IPS-15b (cell line): ENCODE measurements around the gene MRNIP.

Source experiments
- H3K27me3 ChIP-seq: one replicate; pipeline ENCODE4 v1.6.1; 2013; ENCODE audit warnings: low read length; ENCODE audit not compliant: control insufficient read depth, insufficient read depth
- H3K36me3 ChIP-seq: one replicate; pipeline ENCODE4 v1.6.1; 2013; ENCODE audit warnings: low read length; ENCODE audit not compliant: control insufficient read depth, insufficient read depth
- H3K4me1 ChIP-seq: one replicate; pipeline ENCODE4 v1.6.1; 2013; ENCODE audit warnings: mild to moderate bottlenecking, low read length; ENCODE audit not compliant: control insufficient read depth, insufficient read depth
- H3K4me3 ChIP-seq: one replicate; pipeline ENCODE4 v1.5.1; 2013; ENCODE audit warnings: low read depth, low read length
- H3K9ac ChIP-seq: one replicate; pipeline ENCODE4 v1.6.1; 2013; ENCODE audit warnings: low read depth, mild to moderate bottlenecking, low read length
- H3K9me3 ChIP-seq: one replicate; pipeline ENCODE4 v1.6.1; 2013; ENCODE audit warnings: mild to moderate bottlenecking, low read length; ENCODE audit not compliant: control insufficient read depth, insufficient read depth

The MRNIP gene

GRCh38 chr5:179858586-179859427 lies at the start of gene MRNIP:
MRNIP (minus strand) TSS chr5:179858817; CDS start chr5:179858796, 21 bp downstream.
- Histone ChIP-seq H3K36me3 (peaks cover 10% of the 10 kb centered on the region), H3K4me3 (peak within 1 kb of the TSS; percentile 85), H3K27me3 (no peaks in the 10 kb centered on the region), H3K9ac (peak within 1 kb of the TSS; percentile 85), H3K9me3 (no peaks in the 10 kb centered on the region), H3K4me1 (no peaks in the 10 kb centered on the region)

- Histone ChIP-seq H3K9ac (no peak within 1 kb of the TSS), H3K4me3 (peak within 1 kb of the TSS; percentile 44), H3K36me3 (peaks cover 3% of the 10 kb centered on the region), H3K9me3 (no peaks in the 10 kb centered on the region), H3K4me1 (peaks cover 2% of the 10 kb centered on the region), H3K27me3 (no peaks in the 10 kb centered on the region)
These were observed 49.1 kb upstream of the MRNIP start, which contains the start of gene TBC1D9B for GRCh38 chr5:179907556-179908324. TBC1D9B (minus strand) TSS chr5:179907897; CDS start chr5:179907821, 76 bp downstream.

DNA sequence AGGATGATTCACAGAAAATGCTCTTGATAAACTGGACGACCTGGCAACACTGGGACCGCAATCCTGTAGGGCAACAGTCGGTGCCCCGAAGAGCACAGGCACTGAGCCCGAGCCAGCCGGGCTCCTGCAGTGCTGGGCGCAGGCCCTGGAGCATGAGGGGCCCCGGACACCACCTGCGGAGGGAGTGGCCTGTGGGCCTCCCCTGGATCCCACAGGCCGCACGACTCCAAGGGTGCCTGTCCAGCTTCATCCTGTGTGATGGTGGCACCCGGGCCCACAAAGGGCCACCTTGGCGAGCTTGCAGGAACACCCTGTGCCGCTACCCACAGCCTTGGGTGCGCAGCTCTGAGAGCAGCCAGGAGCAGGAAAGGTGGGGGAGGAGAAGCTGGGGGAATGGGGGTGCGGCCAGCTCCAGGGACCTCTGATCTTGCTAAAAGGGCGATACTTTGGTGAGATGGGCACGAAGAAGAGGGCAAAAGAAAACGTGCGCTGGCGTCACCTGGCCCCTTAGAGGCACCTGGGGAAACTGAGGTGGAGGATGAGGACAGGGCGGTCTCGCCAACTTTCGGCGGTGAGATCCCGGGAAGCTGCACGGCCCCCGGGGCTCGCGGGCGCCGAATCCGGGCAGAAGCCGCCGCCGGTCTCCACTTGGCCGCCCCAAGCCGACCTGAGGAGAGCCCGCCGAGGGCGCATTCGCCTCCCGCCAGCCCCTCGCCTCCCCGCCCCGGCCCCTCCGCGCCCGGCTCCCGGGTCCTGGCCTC lies 48.4 kb upstream of the MRNIP start:
- no peaks in the 10 kb centered on the region for H3K27me3 ChIP-seq

GRCh38 chr5:179906294-179906794 lies 47.7 kb upstream of the MRNIP start:
- no peak overlapping the region for H3K9ac ChIP-seq
- H3K9me3 ChIP-seq = no peaks in the 10 kb centered on the region
- H3K4me3 ChIP-seq = peak overlapping the region; percentile 44
- H3K4me1 ChIP-seq = peaks cover 2% of the 10 kb centered on the region
- peaks cover 9% of the 10 kb centered on the region for H3K36me3 ChIP-seq
- H3K27me3 ChIP-seq = no peaks in the 10 kb centered on the region

More for the DNA sequence above, 48.4 kb upstream of the MRNIP start:
- H3K36me3 ChIP-seq = peaks cover 8% of the 10 kb centered on the region
- H3K9ac ChIP-seq = no peak overlapping the region
- no peaks in the 10 kb centered on the region for H3K9me3 ChIP-seq
- H3K4me3 ChIP-seq = peak overlapping the region; percentile 44
- peaks cover 2% of the 10 kb centered on the region for H3K4me1 ChIP-seq

DNA sequence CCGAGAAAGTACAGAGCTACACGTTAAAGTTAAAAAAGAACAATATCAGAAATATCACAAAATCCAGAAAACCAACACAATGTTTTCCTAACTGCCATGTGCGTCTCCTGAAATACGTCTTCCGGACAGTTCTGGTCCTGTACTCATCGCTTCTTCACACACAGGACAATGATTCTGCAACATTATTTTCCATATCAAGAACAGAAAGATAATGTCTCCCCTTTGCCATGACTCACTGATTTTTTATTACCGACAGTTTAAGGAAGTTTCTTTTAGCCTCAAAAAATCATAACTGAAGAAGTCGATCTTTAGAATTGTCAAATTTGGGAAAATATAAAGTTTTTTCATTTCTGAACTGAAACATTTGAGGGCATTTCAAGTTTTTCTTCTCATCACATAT lies 46.5 kb upstream of the MRNIP start:
- Histone ChIP-seq H3K36me3 (peaks cover 9% of the 10 kb centered on the region), H3K9ac (no peak overlapping the region), H3K9me3 (no peaks in the 10 kb centered on the region), H3K4me3 (no peak overlapping the region), H3K27me3 (no peaks in the 10 kb centered on the region), H3K4me1 (peaks cover 2% of the 10 kb centered on the region)

- Histone ChIP-seq H3K4me3 (no peak overlapping the region), H3K9ac (no peak overlapping the region), H3K27me3 (no peaks in the 10 kb centered on the region), H3K36me3 (peaks cover 9% of the 10 kb centered on the region), H3K4me1 (peaks cover 2% of the 10 kb centered on the region), H3K9me3 (no peaks in the 10 kb centered on the region)
These were observed 46.0 kb upstream of the MRNIP start for GRCh38 chr5:179904463-179905160.

- Histone ChIP-seq H3K4me1 (peaks cover 2% of the 10 kb centered on the region), H3K4me3 (no peak overlapping the region), H3K27me3 (no peaks in the 10 kb centered on the region), H3K36me3 (peaks cover 13% of the 10 kb centered on the region), H3K9me3 (no peaks in the 10 kb centered on the region), H3K9ac (no peak overlapping the region)
These were observed 44.1 kb upstream of the MRNIP start for GRCh38 chr5:179902763-179903158.

DNA sequence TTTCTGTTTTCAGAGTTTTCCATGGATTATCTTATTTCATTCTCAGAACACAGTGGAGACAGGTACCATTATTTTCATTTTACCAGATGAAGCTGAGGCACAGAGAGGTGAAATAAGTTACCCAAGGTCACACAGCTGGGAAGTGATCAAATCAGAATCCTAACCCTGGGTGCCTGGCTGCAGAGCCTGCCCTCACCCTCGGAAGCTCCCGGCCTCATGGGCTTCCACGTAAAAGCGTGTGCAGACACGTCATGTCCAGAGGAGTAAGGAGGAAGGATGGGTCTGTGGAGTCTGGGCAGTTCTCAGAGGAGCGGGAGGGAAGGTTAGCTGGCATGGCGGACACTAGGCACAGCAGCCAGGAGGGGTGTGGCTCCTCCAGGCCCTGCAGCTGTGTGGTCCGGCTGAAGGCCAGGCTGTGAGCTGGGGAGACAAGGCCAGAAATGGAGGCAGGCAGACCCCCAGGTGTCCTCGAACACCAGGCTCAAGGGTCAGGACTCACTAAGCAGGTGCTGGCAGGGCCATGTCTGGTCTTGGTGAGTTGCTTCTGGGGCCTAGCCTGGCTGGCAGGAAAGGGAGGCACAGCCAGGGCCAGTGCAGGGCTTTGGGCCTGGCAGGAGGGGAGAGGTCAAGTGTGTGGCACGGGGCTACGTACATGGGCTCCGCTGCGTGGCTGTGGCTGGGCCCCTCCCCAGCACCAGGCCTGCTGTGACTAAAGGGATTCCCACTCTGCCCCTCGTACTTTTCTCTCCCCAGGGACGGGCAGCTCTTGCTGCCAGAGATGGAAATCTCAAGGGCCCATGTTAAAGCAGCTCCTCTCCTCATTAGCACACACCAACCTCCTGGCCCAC lies 43.5 kb upstream of the MRNIP start:
- no peaks in the 10 kb centered on the region for H3K27me3 ChIP-seq
- H3K9me3 ChIP-seq = no peaks in the 10 kb centered on the region
- peaks cover 2% of the 10 kb centered on the region for H3K4me1 ChIP-seq
- H3K4me3 ChIP-seq = no peak overlapping the region
- H3K36me3 ChIP-seq = peaks cover 17% of the 10 kb centered on the region
- no peak overlapping the region for H3K9ac ChIP-seq

- Histone ChIP-seq H3K4me3 (no peak overlapping the region), H3K27me3 (no peaks in the 10 kb centered on the region), H3K9ac (no peak overlapping the region), H3K36me3 (peaks cover 17% of the 10 kb centered on the region), H3K9me3 (no peaks in the 10 kb centered on the region), H3K4me1 (peaks cover under 1% of the 10 kb centered on the region)
These were observed 42.8 kb upstream of the MRNIP start for GRCh38 chr5:179901462-179901861.

- Histone ChIP-seq H3K4me1 (no peaks in the 10 kb centered on the region), H3K36me3 (peaks cover 14% of the 10 kb centered on the region), H3K9me3 (no peaks in the 10 kb centered on the region), H3K9ac (no peak overlapping the region), H3K27me3 (no peaks in the 10 kb centered on the region), H3K4me3 (no peak overlapping the region)
These were observed 42.1 kb upstream of the MRNIP start for GRCh38 chr5:179900711-179901110.
